ENCODE data around the gene DCDC2C.
"Not testable (repeated sequence)": the region's sequence is repeated elsewhere in the genome, so short reads cannot be mapped to it uniquely, and the experiment has no call there.

DCDC2C gene

DNA sequence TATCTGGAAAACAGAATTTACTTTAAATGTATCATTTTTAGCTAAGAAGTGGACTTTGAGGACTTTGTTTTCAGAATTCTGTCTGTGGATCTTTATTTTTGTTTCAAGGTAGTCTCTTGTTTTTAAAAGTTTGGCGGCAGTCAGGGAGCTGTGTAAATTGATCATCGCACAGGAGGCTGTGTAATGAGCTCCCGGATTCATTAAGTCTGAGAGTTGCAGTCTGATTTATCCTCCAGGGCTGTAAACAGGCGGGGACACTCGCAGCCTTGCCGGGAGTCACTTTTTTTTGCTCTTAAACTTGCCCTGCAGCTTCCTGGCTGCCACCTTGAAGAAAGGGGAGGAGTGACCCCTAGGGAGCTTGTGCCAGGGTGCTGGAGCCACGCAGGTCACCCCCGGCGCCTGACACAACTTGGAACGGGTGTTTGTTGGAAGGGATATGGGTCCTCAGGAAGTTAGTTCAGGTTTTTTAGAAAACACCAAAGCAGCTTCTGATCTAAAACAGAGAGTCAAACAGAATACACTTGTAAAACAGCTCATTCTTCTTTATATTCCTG lies 76.2 kb downstream of the DCDC2C start:
- FAIRE-seq: no peak

GRCh38 chr2:3780477-3781402 lies 77.4 kb downstream of the DCDC2C start:
- no peak for FAIRE-seq

DNA sequence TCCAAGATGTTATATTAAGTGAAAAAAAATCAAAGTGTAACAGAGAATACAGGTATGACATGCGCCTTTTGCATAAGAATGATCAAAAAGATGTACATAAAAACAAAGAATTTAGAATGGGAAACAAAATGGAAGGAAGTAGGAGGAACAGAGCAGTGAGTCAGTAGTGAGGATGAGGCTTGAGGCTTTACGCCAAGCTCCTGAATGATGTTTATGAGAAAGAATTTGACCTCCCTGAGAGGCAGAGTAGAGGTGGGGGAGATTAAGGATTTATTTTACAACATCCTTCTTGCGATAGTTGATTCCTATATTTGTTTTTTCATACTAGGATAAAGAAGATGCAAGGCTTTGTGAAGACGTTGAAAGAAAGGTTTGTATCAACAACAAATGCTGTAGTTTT lies 81.4 kb downstream of the DCDC2C start:
- FAIRE-seq: no peak

DNA sequence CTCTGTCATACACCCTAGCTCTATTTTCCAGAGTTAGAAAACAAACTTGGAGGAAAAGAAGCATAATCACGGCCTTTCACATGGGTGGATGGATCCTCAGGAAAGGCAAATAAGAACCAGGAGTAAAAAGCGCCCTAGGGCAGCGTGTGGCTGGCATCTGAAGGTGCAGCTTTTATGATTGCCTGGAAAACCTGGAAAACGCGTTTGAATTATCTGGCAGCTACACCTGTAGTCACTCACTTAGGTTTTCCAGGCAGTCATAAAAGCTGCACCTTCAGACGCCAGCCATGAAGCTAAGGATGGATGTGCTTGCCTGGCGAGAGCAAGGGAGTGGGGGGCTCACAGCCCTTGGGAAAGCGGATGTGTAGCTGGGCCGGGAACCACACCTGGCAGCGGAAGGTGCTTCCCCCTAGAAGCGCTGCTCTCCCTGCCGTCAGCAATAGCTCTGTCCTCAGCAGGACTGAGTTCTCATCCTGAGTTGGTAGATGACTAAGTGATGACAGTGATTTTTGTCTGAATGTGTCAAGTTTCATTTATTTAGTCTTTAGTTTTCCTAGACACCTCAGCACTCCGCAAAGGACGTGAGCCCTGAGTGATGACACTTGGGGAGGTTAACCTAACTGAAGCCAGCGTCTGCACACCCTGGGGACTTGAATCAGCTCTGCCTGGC lies 82.0 kb downstream of the DCDC2C start:
- no peak for FAIRE-seq

DNA sequence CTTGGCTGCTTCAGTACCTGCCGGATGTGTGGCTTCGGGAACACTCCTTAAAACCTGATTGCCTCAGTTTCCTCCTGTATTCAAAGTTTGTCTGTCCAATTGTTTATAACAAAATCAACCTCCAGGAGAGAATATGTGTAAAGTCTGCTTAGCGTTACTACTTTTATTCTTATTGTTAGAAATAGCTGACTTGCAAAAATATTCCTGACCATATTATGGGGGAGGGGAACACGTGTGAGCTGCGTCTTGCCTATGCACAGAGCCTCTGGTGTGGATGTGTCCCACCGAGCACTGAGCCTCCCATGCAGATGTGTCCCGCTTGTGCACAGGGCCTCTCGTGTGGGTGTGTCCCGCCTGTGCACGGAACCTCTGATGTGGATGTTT lies 82.5 kb downstream of the DCDC2C start:
- FAIRE-seq: no peak

GRCh38 chr2:3787768-3788167 lies 84.4 kb downstream of the DCDC2C start:
- FAIRE-seq: no peak

- FAIRE-seq: no peak
These were observed 85.9 kb downstream of the DCDC2C start for GRCh38 chr2:3789256-3789655.

- no peak for FAIRE-seq
These were observed 89.9 kb downstream of the DCDC2C start for GRCh38 chr2:3793249-3793648.

DNA sequence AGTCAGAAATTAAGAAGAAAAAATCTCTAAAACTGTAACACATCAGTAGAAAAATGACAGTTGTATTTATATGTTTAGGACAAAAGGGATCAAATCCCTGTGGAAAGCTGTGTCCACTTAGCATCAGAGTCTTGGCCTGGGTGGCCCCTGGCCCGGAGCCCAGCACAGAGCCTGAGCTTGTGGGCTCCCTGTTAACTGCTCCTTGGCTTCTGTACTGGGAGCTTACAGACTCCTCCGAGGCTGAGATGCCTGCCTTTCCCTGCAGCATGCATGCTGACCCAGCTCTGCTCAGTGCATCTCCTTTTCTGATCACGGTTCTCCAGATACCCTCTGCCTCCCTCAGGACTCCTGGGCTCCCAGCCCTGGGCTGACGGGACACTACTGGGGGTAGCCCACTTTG lies 98.1 kb downstream of the DCDC2C start:
- FAIRE-seq: no peak

GRCh38 chr2:3805201-3805939 lies 102.0 kb downstream of the DCDC2C start:
- FAIRE-seq: no peak

GRCh38 chr2:3806168-3806567 lies 102.8 kb downstream of the DCDC2C start:
- no peak for FAIRE-seq

DNA sequence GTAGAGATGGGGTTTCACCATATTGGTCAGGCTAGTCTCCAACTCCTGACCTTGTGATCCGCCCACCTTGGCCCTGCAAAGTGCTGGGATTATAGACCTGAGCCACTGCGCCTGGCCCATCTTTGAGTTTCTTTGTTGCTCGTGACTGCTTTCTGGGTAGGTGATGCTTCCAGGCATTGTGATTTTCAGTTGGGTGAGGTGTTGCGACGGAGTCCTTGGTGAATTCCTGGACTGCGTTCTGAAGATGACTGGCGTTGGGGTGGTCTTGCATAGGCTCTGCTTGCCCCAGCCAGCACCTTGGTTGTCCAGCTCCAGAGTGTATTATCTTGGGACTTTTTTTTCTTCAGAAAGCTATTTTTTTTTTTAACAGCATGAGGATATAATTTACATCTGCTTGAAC lies 103.4 kb downstream of the DCDC2C start:
- FAIRE-seq: no peak

DNA sequence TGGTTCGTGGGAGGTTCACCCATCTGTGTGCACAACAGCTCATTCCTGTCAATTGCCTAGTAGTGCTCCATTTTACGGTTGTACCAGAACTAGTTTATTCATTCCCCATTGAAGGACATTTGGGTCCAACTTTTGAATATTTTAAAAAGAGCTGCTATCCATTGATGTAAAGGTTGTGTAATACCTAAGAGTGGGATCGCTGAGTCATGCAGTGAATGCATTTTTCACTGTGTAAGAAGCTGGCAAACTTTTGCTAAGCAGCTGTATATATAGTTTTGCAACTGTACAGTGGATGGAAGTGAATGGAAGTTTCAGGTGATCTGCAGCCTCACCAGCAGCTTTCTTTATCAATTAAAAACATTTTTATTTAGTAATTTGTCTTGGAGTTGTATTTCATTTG lies 104.5 kb downstream of the DCDC2C start:
- FAIRE-seq: no peak

DNA sequence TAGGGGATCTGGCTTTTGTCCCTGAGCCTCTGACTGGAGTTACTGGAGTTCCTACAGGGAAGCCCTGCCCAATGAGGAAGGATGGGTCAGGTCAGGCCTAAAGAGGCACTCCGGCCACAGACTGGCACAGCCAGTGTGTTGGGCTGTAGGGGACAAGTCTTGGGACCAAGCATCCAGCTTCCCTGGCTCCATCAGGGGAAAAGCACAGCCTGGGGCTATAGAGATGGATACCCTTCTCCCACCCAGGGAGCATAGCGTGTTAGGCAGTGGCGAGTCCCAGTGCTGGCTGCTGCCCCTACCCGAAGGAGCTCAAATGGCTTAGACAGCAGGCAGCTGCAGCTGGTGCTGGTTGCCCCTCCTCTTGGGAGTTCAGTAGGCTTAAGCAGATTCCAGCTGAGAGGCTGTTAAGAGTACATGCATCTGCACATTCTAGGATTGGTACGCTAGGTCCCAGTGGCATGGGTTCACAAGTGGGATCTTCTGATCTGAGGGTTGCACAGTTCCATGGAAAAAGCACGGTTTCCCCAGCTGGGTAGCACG lies 111.4 kb downstream of the DCDC2C start:
- no peak for FAIRE-seq

GRCh38 chr2:3817144-3817543 lies 113.8 kb downstream of the DCDC2C start:
- FAIRE-seq: not testable (repeated sequence)

DNA sequence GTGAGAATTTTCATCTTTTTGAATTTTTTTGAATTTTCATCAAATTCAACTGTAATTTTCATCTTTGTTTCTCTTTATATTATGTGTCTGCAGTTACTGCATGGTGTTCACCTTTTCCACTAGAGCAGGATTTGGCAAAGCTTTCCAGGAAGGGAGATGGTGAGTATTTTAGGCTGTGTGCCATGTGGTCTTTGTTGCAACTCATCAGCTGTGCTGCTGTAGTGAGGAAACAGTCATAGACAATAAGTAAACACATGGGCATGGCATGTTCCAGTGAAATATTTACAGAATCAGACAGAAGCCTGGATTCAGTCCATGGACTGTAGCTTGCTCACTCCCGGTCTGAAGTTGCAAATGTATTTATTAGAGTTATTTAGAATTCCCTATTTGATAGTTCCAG lies 120.4 kb downstream of the DCDC2C start:
- no peak for FAIRE-seq

GRCh38 chr2:3827673-3828575 lies 124.5 kb downstream of the DCDC2C start:
- FAIRE-seq: peak; percentile 81

GRCh38 chr2:3830796-3831195 lies 127.4 kb downstream of the DCDC2C start:
- no peak for FAIRE-seq

DNA sequence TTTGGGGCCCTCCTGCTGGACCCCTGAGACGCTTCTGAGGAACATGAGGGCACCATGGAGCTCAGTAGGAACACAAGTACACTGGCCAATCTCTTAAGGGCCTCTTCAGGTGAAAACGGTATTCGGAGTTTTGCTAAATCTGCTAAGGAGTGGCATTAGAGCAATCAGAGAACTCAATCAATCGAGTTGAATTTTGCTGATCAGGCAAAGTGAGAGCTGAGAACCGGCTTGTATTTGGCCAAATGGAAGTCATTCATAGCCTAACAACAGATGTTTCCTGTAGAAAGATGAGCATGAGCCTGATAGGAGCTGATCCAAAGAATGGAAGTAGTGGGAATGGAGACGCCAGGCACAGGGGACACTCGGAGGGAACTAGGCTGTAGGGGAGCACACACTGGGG lies 133.7 kb downstream of the DCDC2C start:
- FAIRE-seq: no peak

- no peak for FAIRE-seq
These were observed 135.0 kb downstream of the DCDC2C start for GRCh38 chr2:3838348-3838747.

DNA sequence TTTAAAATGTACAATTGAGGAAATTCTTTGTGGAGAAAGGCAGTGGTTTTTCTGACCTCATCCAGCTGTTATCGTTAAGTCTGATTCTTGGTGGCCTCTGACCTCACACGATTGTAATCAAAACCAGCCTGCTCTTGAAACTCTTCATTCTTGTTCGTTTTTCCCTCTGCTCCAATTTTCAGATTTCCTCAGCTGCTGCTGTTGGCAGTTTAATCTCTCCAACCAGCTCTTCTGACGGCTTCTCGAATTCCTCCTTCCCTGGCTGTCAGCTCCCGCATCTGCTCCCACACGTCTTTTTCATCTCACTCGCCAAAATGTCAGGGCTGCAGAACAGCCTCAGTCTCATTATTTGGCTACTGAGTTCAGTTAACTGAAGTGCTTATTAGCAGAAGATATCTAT lies 136.1 kb downstream of the DCDC2C start:
- no peak for FAIRE-seq

DNA sequence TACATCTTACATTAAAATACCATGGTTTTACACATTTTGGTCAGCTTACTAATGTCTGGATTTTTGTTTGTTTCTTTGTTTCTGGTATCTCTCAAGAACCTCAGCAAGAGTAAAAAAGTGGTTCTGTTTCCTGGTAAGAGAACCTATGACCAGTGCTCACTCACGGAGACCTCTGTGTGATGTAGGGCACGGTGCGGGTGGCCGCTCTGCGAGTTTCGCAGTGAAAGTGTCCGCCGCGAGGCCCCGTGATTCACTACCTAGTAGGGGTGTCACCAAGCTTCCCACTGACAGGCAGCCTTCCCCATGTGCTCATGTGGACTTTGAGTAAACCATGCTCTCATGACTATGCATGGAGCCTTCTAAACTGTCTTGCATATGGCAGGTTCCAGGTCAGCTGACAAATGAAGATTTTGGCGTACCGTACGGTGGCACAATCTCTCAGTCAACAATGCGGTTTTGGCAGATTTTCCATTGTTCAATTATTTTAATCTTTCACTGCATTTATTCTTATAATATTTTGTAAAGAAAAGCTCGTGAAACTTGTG lies 137.3 kb downstream of the DCDC2C start:
- no peak for FAIRE-seq

Data from islet of Langerhans (tissue), 1 donor.